ENCODE results near the gene GALNT18. TPM values are rescaled to one million over a fixed set of nuclear protein-coding genes. Genes with fewer than 3 reads are reported as not detected.

GALNT18 gene
- total and polyA plus RNA-seq, 2 of the 4 experiments (the other 2 are of a cell fraction), result 9.5 to 11.3 TPM

- Histone ChIP-seq H4K91ac (ENCODE audit: insufficient read depth, low read depth, low read length) (peak overlapping the region; percentile 99), H2BK15ac (ENCODE audit: low read depth, low read length) (peak overlapping the region; percentile 79), H2BK20ac (ENCODE audit: low read depth, low read length) (peak overlapping the region; percentile 99), H3K23ac (ENCODE audit: low read depth, low read length) (peak overlapping the region; percentile 33), H3K18ac (ENCODE audit: low read depth, low read length) (peak overlapping the region; percentile 96), H3K4me1 (ENCODE audit: control insufficient read depth, insufficient read depth, low read length) (peaks cover 11% of the 10 kb centered on the region), H4K8ac (ENCODE audit: low read depth in 2 of 2, low read length in 2 of 2) (peak overlapping the region; percentile 85 to 96), H3K56ac (ENCODE audit: extremely low read depth, insufficient read depth, low read length) (peak overlapping the region; percentile 84), H2BK5ac (ENCODE audit: low read depth, low read length, poor library complexity, severe bottlenecking) (peak overlapping the region; percentile 85), H3K27me3 (ENCODE audit: control insufficient read depth, insufficient read depth, low read length) (no peaks in the 10 kb centered on the region), H2AFZ (replicated peaks; ENCODE audit: low read length, poor library complexity) (no peak overlapping the region), H3K9me1 (ENCODE audit: insufficient read depth, low read length) (peaks cover 17% of the 10 kb centered on the region), H3K9ac (ENCODE audit: low read depth, low read length) (peak overlapping the region; percentile 47; the same call in 1 of the 2 replicates), H3K36me3 (ENCODE audit: control insufficient read depth, insufficient read depth, low read length) (no peaks in the 10 kb centered on the region), H3K9me3 (ENCODE audit: control insufficient read depth, insufficient read depth, low read length) (no peaks in the 10 kb centered on the region), H4K5ac (ENCODE audit: low read depth, low read length) (peak overlapping the region; percentile 98), H3K27ac (ENCODE audit: insufficient read depth, low read length) (peak overlapping the region; percentile 98), H2BK120ac (ENCODE audit: low read depth, low read length) (peak overlapping the region; percentile 99), H3K79me1 (ENCODE audit: low read depth in 1 of 2, low read length in 2 of 2) (no peaks in the 10 kb centered on the region), H3K14ac (replicated peaks; ENCODE audit: low read depth, low read length) (peak overlapping the region; percentile 89), H2AK5ac (ENCODE audit: low read depth, low read length) (peak overlapping the region; percentile 95), H3K4me3 (ENCODE audit: insufficient read depth, low read depth, low read length) (no peak overlapping the region), H3K4me2 (ENCODE audit: low read depth, low read length) (no peak overlapping the region), H4K20me1 (ENCODE audit: insufficient read depth, low read length) (no peaks in the 10 kb centered on the region), H3K4ac (ENCODE audit: low read depth, low read length) (peak overlapping the region; percentile 93), H2AK9ac (replicated peaks; ENCODE audit: low read depth, low read length, poor library complexity) (no peak overlapping the region)
- in situ Hi-C loops (cut with MboI; ENCODE audit: low sequenced_read_pairs) (no loop called here), dilution Hi-C loops (cut with HindIII; ENCODE audit: low sequenced_read_pairs, unreplicated experiment) (no loop called here), intact Hi-C loops (cut with micrococcal nuclease) (no loop called here)
- whole genome bisulfite sequencing, 2 experiments (ENCODE audit: extremely low coverage in 2 of 2, insufficient read length in 1 of 2), result no CpG with 5 or more reads among the region's 4 CpGs
- POLR2A ChIA-PET (ENCODE audit: unreplicated experiment), result no interaction called here
- CTCF ChIA-PET, result no interaction called here
- TF ChIP-seq NFE2L2 (IDR thresholded peaks at IDR 0.05; ENCODE audit: low read depth, low read length) (no peak), MXI1 (IDR thresholded peaks at IDR 0.05; ENCODE audit: borderline replicate concordance, low read depth, low read length) (no peak), CTCF (conservative IDR thresholded peaks at IDR 0.05; ENCODE audit: low read depth, low read length) (0 out of 2 replicates have a peak, but pooled peaks have one; percentile 10), MAFK (IDR thresholded peaks at IDR 0.05; ENCODE audit: low read depth, low read length) (no peak), MAZ (IDR thresholded peaks at IDR 0.05; ENCODE audit: borderline replicate concordance, low read depth, low read length) (no peak)
- no TSS peak for BruUV-seq (replicated peaks)
- DNase-seq (peak; percentile 24), ATAC-seq (ENCODE audit: low read depth) (peak; percentile 3; the same call in 1 of the 2 replicates)
Observed at GRCh38 chr11:11451501-11452005, 170.3 kb downstream of the GALNT18 start.

Measured in IMR-90 (cell line).